ENCODE results near the gene RABEP2. TPM values are rescaled to one million over a fixed set of nuclear protein-coding genes. Genes with fewer than 3 reads are reported as not detected.

Gene RABEP2
- total RNA-seq, 1 donor from 2014 or later, result 20.3 TPM

GRCh38 chr16:28935924-28936783 is 11.1 kb upstream of the RABEP2 start:
- Histone ChIP-seq H3K4me3 (ENCODE audit: low read depth, low read length) (peak overlapping the region; percentile 19), H3K36me3 (ENCODE audit: control insufficient read depth, insufficient read depth, low read length) (no peaks in the 10 kb centered on the region), H3K27me3 (ENCODE audit: control insufficient read depth, insufficient read depth, low read length) (no peaks in the 10 kb centered on the region)
- DNase-seq (ENCODE audit: low read depth) (peak; percentile 61), FAIRE-seq (no peak)
- TF ChIP-seq CTCF (IDR thresholded peaks at IDR 0.05; ENCODE audit: insufficient read depth, low read length, severe bottlenecking), result no peak

- H3K4me3 ChIP-seq (ENCODE audit: low read depth, low read length), result no peak overlapping the region
- no peak for TF ChIP-seq CTCF (IDR thresholded peaks at IDR 0.05; ENCODE audit: insufficient read depth, low read length, severe bottlenecking)
- H3K36me3 ChIP-seq (ENCODE audit: control insufficient read depth, insufficient read depth, low read length), result no peaks in the 10 kb centered on the region
- H3K27me3 ChIP-seq (ENCODE audit: control insufficient read depth, insufficient read depth, low read length), result no peaks in the 10 kb centered on the region
- no peak for FAIRE-seq
- DNase-seq (ENCODE audit: low read depth), result no peak
These were observed 10.3 kb upstream of the RABEP2 start for GRCh38 chr16:28935346-28935745.

GRCh38 chr16:28933171-28933570 is 8.1 kb upstream of the RABEP2 start:
- FAIRE-seq, result no peak
- Histone ChIP-seq H3K4me3 (ENCODE audit: low read depth, low read length) (no peak overlapping the region), H3K27me3 (ENCODE audit: control insufficient read depth, insufficient read depth, low read length) (no peaks in the 10 kb centered on the region), H3K36me3 (ENCODE audit: control insufficient read depth, insufficient read depth, low read length) (no peaks in the 10 kb centered on the region)
- DNase-seq (ENCODE audit: low read depth), result no peak
- TF ChIP-seq CTCF (IDR thresholded peaks at IDR 0.05; ENCODE audit: insufficient read depth, low read length, severe bottlenecking), result no peak

GRCh38 chr16:28932339-28933141 is 7.5 kb upstream of the RABEP2 start:
- DNase-seq (ENCODE audit: low read depth) (no peak), FAIRE-seq (no peak)
- Histone ChIP-seq H3K27me3 (ENCODE audit: control insufficient read depth, insufficient read depth, low read length) (no peaks in the 10 kb centered on the region), H3K36me3 (ENCODE audit: control insufficient read depth, insufficient read depth, low read length) (no peaks in the 10 kb centered on the region), H3K4me3 (ENCODE audit: low read depth, low read length) (no peak overlapping the region)
- TF ChIP-seq CTCF (IDR thresholded peaks at IDR 0.05; ENCODE audit: insufficient read depth, low read length, severe bottlenecking), result no peak

GRCh38 chr16:28931801-28932225 is 6.8 kb upstream of the RABEP2 start, which contains the start of gene CD19:
TSS of gene CD19 (plus strand) at chr16:28931971. CDS start at chr16:28932001, 30 bp downstream.
- DNase-seq (ENCODE audit: low read depth) (no peak), FAIRE-seq (no peak)
- Histone ChIP-seq H3K36me3 (ENCODE audit: control insufficient read depth, insufficient read depth, low read length) (no peaks in the 10 kb centered on the region), H3K4me3 (ENCODE audit: low read depth, low read length) (no peak within 1 kb of the TSS), H3K27me3 (ENCODE audit: control insufficient read depth, insufficient read depth, low read length) (no peaks in the 10 kb centered on the region)
- no peak for TF ChIP-seq CTCF (IDR thresholded peaks at IDR 0.05; ENCODE audit: insufficient read depth, low read length, severe bottlenecking)

Measured in bronchial epithelial cell (primary cell).